ENCODE data around the gene CES2.

DNA sequence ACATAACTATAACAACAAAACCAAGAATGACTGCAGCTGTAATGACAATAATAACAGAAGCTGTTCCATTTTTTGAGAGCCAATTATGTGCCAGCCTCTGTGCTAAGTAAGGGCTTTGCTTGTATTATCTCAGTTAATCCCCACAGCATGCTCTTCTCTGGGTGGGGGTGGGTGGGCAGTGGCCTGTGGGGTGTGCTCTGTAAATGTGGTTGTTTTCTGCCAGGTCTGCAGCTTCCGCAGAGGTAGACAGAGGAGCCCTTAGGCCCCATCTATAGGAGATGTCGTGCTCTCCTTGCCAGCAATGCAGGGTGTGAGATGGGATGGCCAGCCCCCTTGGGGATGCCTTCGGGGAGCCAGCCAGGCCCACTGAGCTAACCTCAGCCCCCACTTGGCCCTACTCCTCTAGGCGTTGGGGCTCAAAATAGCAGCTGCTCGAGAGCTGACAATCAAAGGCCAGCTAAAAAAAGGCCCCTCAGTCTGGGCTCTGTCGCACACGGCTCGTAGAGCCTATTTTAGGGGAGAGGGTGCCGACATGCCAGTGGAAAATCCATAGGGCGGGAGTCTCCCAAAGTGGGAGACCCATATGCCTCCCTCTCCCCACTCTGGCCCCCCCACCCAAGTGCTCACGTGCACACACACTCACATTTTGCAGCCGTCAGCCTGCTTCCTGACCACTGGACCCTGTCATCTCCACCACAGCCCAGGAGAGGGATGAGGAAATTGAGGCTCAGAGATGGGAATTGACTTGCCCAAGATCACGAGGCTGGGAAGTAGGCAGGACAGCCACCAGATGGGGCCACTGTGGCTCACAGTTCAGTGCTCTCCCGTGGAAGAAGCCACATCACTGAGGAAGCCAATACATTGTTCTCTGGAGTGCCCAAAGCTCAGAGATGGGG lies 32.4 kb upstream of the CES2 start:
- TF ChIP-seq SP2 (IDR thresholded peaks at IDR 0.05; ENCODE audit: extremely low read depth, low read depth, low read length, poor library complexity, severe bottlenecking) (no peak), POLR2A (conservative IDR thresholded peaks at IDR 0.05) (no peak), SRSF1 (IDR thresholded peaks at IDR 0.05; ENCODE audit: low read depth, low read length) (no peak)
- TF ChIP-seq, protein P1, sequence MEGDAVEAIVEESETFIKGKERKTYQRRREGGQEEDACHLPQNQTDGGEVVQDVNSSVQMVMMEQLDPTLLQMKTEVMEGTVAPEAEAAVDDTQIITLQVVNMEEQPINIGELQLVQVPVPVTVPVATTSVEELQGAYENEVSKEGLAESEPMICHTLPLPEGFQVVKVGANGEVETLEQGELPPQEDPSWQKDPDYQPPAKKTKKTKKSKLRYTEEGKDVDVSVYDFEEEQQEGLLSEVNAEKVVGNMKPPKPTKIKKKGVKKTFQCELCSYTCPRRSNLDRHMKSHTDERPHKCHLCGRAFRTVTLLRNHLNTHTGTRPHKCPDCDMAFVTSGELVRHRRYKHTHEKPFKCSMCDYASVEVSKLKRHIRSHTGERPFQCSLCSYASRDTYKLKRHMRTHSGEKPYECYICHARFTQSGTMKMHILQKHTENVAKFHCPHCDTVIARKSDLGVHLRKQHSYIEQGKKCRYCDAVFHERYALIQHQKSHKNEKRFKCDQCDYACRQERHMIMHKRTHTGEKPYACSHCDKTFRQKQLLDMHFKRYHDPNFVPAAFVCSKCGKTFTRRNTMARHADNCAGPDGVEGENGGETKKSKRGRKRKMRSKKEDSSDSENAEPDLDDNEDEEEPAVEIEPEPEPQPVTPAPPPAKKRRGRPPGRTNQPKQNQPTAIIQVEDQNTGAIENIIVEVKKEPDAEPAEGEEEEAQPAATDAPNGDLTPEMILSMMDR (IDR thresholded peaks at IDR 0.05 in 2 of 3, conservative IDR thresholded peaks at IDR 0.05 in 1 of 3; ENCODE audit: insufficient read depth in 2 of 3, low read depth in 1 of 3, low read length in 3 of 3), result peak in 1 of 3 experiments; percentile 35; a peak in 2 of 6 replicates
- TF ChIP-seq, protein P2, sequence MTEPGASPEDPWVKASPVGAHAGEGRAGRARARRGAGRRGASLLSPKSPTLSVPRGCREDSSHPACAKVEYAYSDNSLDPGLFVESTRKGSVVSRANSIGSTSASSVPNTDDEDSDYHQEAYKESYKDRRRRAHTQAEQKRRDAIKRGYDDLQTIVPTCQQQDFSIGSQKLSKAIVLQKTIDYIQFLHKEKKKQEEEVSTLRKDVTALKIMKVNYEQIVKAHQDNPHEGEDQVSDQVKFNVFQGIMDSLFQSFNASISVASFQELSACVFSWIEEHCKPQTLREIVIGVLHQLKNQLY (CRISPR knock-in tag; conservative IDR thresholded peaks at IDR 0.05), result no peak
- TF ChIP-seq, protein P3, sequence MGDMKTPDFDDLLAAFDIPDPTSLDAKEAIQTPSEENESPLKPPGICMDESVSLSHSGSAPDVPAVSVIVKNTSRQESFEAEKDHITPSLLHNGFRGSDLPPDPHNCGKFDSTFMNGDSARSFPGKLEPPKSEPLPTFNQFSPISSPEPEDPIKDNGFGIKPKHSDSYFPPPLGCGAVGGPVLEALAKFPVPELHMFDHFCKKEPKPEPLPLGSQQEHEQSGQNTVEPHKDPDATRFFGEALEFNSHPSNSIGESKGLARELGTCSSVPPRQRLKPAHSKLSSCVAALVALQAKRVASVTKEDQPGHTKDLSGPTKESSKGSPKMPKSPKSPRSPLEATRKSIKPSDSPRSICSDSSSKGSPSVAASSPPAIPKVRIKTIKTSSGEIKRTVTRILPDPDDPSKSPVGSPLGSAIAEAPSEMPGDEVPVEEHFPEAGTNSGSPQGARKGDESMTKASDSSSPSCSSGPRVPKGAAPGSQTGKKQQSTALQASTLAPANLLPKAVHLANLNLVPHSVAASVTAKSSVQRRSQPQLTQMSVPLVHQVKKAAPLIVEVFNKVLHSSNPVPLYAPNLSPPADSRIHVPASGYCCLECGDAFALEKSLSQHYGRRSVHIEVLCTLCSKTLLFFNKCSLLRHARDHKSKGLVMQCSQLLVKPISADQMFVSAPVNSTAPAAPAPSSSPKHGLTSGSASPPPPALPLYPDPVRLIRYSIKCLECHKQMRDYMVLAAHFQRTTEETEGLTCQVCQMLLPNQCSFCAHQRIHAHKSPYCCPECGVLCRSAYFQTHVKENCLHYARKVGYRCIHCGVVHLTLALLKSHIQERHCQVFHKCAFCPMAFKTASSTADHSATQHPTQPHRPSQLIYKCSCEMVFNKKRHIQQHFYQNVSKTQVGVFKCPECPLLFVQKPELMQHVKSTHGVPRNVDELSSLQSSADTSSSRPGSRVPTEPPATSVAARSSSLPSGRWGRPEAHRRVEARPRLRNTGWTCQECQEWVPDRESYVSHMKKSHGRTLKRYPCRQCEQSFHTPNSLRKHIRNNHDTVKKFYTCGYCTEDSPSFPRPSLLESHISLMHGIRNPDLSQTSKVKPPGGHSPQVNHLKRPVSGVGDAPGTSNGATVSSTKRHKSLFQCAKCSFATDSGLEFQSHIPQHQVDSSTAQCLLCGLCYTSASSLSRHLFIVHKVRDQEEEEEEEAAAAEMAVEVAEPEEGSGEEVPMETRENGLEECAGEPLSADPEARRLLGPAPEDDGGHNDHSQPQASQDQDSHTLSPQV (IDR thresholded peaks at IDR 0.05), result no peak
